ENCODE data around the gene ARPC1A.
"Not testable (repeated sequence)": the region's sequence is repeated elsewhere in the genome, so short reads cannot be mapped to it uniquely, and the experiment has no call there.

Gene ARPC1A

DNA sequence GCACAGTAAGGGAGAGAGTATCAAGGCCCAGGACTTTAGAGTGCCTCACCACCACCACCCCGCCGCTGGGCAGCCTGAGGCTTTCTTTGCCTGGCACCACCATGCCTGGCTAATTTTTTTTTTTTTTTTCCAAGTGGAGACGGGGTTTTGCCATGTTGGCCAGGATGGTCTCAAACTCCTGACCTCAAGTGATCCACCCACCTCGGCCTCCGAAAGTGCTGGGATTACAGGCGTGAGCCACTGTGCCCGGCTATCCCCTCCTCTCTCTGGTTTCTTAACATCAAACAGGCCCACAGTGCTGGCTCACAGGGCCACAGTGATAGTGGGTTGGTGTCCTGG is 54.0 kb downstream of the ARPC1A start:
- H3K27me3 ChIP-seq (replicated peaks; ENCODE audit: control insufficient read depth, insufficient read depth, low read length, poor library complexity, severe bottlenecking); DNase-seq; H3K9me3 ChIP-seq (ENCODE audit: control insufficient read depth, low read length): not testable (repeated sequence)
- Histone ChIP-seq H3K4me1 (ENCODE audit: control insufficient read depth, insufficient read depth, low read length, poor library complexity, severe bottlenecking) (peaks cover 51% of the 10 kb centered on the region), H3K27ac (ENCODE audit: insufficient read depth, low read length, poor library complexity, severe bottlenecking) (peak overlapping the region; percentile 98), H3K36me3 (ENCODE audit: control insufficient read depth, insufficient read depth, low read length) (peaks cover 22% of the 10 kb centered on the region), H3K4me3 (ENCODE audit: insufficient read depth, low read depth, low read length, poor library complexity, severe bottlenecking) (peak overlapping the region; percentile 35)

DNA sequence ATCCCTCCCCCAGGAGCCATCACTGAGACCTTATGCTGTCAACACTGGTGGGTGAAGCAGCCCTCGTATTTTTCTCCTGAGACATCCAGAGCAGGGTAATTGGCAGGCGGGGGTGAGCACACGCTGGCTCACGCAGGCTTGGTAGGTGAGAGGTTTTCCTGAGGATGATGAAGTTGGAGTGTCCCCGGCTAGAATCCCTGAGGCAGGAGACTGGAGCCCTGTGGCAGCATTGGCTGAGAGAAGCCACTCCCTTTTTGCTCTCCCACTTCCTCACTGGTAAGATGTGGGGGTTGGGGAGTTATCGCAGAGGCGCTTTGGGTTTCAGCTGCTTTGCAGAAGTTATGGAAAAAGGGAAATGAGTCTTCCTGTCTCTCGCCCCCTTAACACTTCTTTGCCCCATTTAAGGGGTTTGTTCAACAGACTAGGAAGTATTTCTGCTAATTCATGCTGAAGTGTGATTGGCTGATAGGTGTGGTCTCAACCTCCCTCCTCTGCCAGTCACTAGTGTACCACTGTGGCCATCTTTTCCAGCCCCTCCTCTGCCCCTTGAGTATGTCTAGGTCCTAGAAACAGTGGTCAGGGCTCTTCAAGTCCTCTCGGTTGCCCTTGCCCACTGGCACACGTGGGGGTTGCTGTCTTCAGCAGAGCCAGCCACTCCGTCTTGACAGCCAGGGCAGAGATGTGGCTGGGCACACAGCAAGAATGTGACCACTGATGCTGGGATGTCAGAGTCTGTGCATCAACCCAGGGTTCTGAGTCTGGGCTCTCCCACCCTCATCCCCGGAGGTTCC is 54.5 kb downstream of the ARPC1A start:
- H3K36me3 ChIP-seq (ENCODE audit: control insufficient read depth, insufficient read depth, low read length), result peaks cover 22% of the 10 kb centered on the region
- H3K9me3 ChIP-seq (ENCODE audit: control insufficient read depth, low read length), result no peaks in the 10 kb centered on the region
- H3K4me3 ChIP-seq (ENCODE audit: insufficient read depth, low read depth, low read length, poor library complexity, severe bottlenecking), result peak overlapping the region; percentile 35
- no peaks in the 10 kb centered on the region for H3K27me3 ChIP-seq (replicated peaks; ENCODE audit: control insufficient read depth, insufficient read depth, low read length, poor library complexity, severe bottlenecking)
- peaks cover 52% of the 10 kb centered on the region for H3K4me1 ChIP-seq (ENCODE audit: control insufficient read depth, insufficient read depth, low read length, poor library complexity, severe bottlenecking)
- DNase-seq, result peak in 2 of 3 donors; percentile 23 to 24
- H3K27ac ChIP-seq (ENCODE audit: insufficient read depth, low read length, poor library complexity, severe bottlenecking), result peak overlapping the region; percentile 98

DNA sequence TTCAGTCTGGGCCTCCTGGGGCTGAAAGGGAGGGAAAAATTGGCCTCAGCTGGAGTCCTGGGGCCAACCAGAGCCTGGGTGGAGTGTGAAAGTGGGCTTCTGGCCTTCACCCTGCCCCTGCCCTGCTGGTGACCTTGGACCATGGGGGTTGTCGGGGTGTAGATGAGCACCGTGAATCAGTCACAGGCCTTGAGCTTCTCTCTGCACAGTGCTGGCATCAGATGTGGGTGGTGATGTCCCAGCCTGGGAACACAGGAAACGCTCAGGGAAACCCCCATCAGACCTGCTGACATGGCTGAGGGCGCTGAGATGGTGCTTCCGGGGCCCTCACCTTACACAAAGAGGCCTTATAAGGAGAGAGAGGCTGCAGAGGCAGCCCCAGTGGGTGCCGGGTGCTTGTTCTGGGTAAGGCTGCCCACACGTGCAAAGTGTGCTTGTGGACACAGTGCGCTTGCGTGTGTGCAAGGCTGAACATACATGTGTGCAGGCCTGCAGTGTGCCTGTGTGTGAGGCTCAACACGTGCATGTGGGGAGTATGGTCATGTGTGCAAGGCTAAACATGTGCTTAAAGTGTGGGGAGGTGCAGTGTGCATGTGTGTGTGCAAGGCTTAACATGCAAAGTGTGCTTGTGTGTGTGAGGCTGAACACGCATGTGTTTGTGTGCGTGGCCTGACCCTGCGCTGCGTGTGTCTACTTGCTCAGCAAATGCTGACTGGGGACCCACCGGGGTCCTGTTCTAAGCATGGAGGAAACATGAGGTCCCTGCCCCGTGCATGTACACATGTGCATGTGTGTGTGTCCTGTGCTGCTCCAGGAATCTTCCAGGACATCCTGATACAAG is 55.3 kb downstream of the ARPC1A start:
- Histone ChIP-seq H3K9me3 (ENCODE audit: control insufficient read depth, low read length) (no peaks in the 10 kb centered on the region), H3K4me1 (ENCODE audit: control insufficient read depth, insufficient read depth, low read length, poor library complexity, severe bottlenecking) (peaks cover 52% of the 10 kb centered on the region), H3K4me3 (ENCODE audit: insufficient read depth, low read depth, low read length, poor library complexity, severe bottlenecking) (peak overlapping the region; percentile 35), H3K27me3 (replicated peaks; ENCODE audit: control insufficient read depth, insufficient read depth, low read length, poor library complexity, severe bottlenecking) (no peaks in the 10 kb centered on the region), H3K36me3 (ENCODE audit: control insufficient read depth, insufficient read depth, low read length) (peaks cover 27% of the 10 kb centered on the region), H3K27ac (ENCODE audit: insufficient read depth, low read length, poor library complexity, severe bottlenecking) (peak overlapping the region; percentile 98)
- DNase-seq, result peak; percentile 90 to 92 (median 92)

DNA sequence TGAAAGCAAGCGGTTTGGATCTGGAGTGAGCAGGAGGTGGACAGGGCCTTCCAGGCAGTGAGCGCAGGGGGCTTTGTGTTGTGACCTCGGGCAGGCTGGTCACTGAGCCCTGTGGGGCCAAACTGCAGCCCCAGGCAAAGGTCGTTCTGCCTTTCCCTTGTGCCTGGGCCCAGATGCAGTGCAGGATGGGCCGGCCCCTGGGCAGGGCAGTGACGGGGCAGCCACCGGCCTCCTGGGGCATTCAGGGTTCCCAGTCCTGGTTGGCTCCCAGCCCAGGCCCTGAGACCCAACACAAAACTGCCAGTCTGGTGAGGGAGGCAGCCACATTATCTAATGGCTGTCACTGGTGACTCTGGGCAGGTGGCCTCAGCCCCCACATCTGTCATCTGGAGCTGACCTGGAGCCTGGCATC is 56.0 kb downstream of the ARPC1A start:
- no peaks in the 10 kb centered on the region for H3K27me3 ChIP-seq (replicated peaks; ENCODE audit: control insufficient read depth, insufficient read depth, low read length, poor library complexity, severe bottlenecking)
- peaks cover 33% of the 10 kb centered on the region for H3K36me3 ChIP-seq (ENCODE audit: control insufficient read depth, insufficient read depth, low read length)
- DNase-seq, result no peak
- peak overlapping the region; percentile 60 for H3K27ac ChIP-seq (ENCODE audit: insufficient read depth, low read length, poor library complexity, severe bottlenecking)
- no peak overlapping the region for H3K4me3 ChIP-seq (ENCODE audit: insufficient read depth, low read depth, low read length, poor library complexity, severe bottlenecking)
- H3K4me1 ChIP-seq (ENCODE audit: control insufficient read depth, insufficient read depth, low read length, poor library complexity, severe bottlenecking), result peaks cover 52% of the 10 kb centered on the region
- no peaks in the 10 kb centered on the region for H3K9me3 ChIP-seq (ENCODE audit: control insufficient read depth, low read length)

DNA sequence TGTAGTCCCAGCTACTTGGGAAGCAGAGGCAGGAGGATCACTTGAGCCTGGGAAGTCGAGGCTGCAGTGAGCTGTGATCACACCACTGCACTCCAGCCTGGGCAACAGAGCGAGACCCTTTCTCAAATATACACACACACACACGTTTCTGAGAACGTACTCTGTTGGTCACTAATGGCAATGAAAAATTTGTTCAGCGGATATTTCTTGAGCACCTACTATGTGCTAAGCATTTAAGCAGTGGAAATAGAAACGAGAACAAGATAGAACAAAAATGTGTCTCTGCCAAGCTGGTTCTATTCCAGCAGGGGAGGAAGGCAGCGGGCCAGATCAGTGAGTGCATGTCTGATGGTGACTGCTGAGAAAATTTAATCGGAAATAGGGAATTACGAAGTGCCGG is 57.5 kb downstream of the ARPC1A start:
- no peaks in the 10 kb centered on the region for H3K27me3 ChIP-seq (replicated peaks; ENCODE audit: control insufficient read depth, insufficient read depth, low read length, poor library complexity, severe bottlenecking)
- peaks cover 38% of the 10 kb centered on the region for H3K36me3 ChIP-seq (ENCODE audit: control insufficient read depth, insufficient read depth, low read length)
- H3K9me3 ChIP-seq (ENCODE audit: control insufficient read depth, low read length), result no peaks in the 10 kb centered on the region
- DNase-seq, result no peak
- H3K4me1 ChIP-seq (ENCODE audit: control insufficient read depth, insufficient read depth, low read length, poor library complexity, severe bottlenecking), result peaks cover 50% of the 10 kb centered on the region
- H3K27ac ChIP-seq (ENCODE audit: insufficient read depth, low read length, poor library complexity, severe bottlenecking), result peak overlapping the region; percentile 43
- H3K4me3 ChIP-seq (ENCODE audit: insufficient read depth, low read depth, low read length, poor library complexity, severe bottlenecking), result no peak overlapping the region

DNA sequence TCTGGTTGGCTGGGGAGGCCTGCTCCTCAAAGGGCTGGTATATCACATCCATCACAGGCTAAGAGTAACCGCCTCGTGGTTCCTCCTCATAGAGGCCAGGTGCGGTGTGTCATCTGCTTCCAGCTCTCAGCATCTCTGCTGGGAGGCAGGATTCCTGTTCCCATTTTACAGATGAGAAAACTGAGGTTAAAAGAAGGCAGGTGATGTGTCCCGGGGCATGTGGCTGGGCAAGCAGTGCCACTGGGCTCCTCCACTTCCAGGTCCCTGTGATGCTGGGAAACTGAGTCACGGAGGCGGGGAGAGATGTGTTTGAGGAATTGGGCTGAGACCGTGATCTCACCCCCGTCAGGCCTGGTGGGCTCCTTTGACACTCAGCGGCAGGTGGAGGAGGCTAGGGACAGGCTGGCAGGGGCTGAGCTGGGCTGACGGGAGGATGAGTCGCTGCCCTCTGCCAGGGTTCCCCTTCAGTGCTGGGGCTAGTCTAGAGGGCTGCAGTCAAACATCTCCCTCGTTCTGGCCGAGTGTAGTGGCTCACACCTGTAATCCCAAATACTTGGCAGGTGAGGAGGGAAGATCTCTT is 58.2 kb downstream of the ARPC1A start:
- peaks cover 40% of the 10 kb centered on the region for H3K36me3 ChIP-seq (ENCODE audit: control insufficient read depth, insufficient read depth, low read length)
- H3K4me1 ChIP-seq (ENCODE audit: control insufficient read depth, insufficient read depth, low read length, poor library complexity, severe bottlenecking), result peaks cover 49% of the 10 kb centered on the region
- peak overlapping the region; percentile 43 for H3K27ac ChIP-seq (ENCODE audit: insufficient read depth, low read length, poor library complexity, severe bottlenecking)

DNA sequence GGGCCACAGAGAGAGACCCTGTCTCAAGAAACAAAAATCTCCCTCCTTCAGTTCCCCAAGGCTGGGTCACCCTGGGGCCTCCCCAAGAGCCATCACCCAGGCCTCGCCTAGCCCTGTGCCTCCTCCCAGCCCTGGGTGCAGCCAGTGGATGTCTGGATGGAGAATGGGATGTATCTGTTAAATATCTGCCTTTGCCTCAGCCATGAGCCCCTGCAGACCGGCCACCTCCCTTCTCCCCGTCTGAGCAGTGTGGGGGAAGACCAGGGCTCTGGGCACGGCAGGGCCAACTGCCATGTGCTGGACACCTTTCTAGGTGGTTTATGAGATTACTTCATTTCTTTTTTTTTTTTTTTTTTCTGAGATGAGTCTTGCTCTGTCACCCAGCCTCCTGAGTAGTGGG is 58.8 kb downstream of the ARPC1A start:
- Histone ChIP-seq H3K27ac (ENCODE audit: insufficient read depth, low read length, poor library complexity, severe bottlenecking) (peak overlapping the region; percentile 43), H3K27me3 (replicated peaks; ENCODE audit: control insufficient read depth, insufficient read depth, low read length, poor library complexity, severe bottlenecking) (no peaks in the 10 kb centered on the region), H3K36me3 (ENCODE audit: control insufficient read depth, insufficient read depth, low read length) (peaks cover 45% of the 10 kb centered on the region), H3K9me3 (ENCODE audit: control insufficient read depth, low read length) (no peaks in the 10 kb centered on the region), H3K4me1 (ENCODE audit: control insufficient read depth, insufficient read depth, low read length, poor library complexity, severe bottlenecking) (peaks cover 42% of the 10 kb centered on the region), H3K4me3 (ENCODE audit: insufficient read depth, low read depth, low read length, poor library complexity, severe bottlenecking) (no peak overlapping the region)
- DNase-seq, result no peak

More for the DNA sequence above, 58.2 kb downstream of the ARPC1A start:
- no peak for DNase-seq
- no peaks in the 10 kb centered on the region for H3K9me3 ChIP-seq (ENCODE audit: control insufficient read depth, low read length)
- H3K4me3 ChIP-seq (ENCODE audit: insufficient read depth, low read depth, low read length, poor library complexity, severe bottlenecking), result no peak overlapping the region
- H3K27me3 ChIP-seq (replicated peaks; ENCODE audit: control insufficient read depth, insufficient read depth, low read length, poor library complexity, severe bottlenecking), result no peaks in the 10 kb centered on the region

DNA sequence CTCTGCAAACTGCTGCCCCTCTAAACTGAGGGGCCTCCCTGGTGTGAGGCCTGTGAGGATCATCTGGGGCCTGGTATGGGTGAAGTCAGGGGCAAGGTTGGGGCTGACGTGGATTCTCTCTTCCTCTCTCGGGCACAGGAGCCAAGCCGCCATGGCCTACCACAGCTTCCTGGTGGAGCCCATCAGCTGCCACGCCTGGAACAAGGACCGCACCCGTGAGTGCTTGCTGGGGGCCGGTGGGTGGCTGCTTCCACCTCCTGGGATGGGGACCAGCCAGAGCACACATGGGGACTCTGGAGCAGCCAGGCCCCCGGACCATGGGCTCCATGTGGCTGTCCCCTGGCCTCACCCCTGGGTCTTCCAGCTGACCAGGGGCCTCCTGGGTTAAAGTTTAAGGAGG is 59.9 kb downstream of the ARPC1A start:
- Histone ChIP-seq H3K4me3 (ENCODE audit: insufficient read depth, low read depth, low read length, poor library complexity, severe bottlenecking) (no peak overlapping the region), H3K36me3 (ENCODE audit: control insufficient read depth, insufficient read depth, low read length) (peaks cover 56% of the 10 kb centered on the region), H3K27ac (ENCODE audit: insufficient read depth, low read length, poor library complexity, severe bottlenecking) (peak overlapping the region; percentile 57), H3K9me3 (ENCODE audit: control insufficient read depth, low read length) (no peaks in the 10 kb centered on the region), H3K27me3 (replicated peaks; ENCODE audit: control insufficient read depth, insufficient read depth, low read length, poor library complexity, severe bottlenecking) (no peaks in the 10 kb centered on the region), H3K4me1 (ENCODE audit: control insufficient read depth, insufficient read depth, low read length, poor library complexity, severe bottlenecking) (peaks cover 32% of the 10 kb centered on the region)
- no peak for DNase-seq

DNA sequence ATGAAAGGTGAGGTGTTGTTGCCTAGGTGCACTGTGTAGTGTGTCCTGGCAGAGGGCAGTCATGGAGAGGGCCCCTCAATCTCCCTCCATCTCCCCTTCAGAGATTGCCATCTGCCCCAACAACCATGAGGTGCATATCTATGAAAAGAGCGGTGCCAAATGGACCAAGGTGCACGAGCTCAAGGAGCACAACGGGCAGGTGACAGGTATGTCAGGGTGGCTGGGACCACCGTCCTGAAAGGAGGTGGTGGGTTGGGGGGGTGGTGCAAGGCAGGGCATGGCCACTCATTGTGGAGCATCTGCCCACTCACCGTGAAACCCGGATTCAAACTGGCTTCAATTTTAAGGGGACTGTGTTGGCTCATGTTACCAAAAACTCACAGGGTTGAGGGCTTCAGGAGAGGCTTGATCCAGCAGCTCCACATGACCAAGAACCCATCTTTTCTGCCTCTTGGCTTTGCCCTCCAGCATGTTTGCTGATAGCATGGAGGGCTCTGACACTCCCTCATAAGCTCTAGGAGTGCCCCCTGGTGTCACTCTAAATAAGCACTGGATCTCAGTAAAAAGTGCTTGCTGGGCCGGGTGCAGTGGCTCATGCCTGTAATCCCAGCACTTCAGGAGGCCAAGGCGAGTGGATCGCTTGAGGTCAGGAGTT is 61.0 kb downstream of the ARPC1A start:
- no peaks in the 10 kb centered on the region for H3K9me3 ChIP-seq (ENCODE audit: control insufficient read depth, low read length)
- H3K27me3 ChIP-seq (replicated peaks; ENCODE audit: control insufficient read depth, insufficient read depth, low read length, poor library complexity, severe bottlenecking), result no peaks in the 10 kb centered on the region
- H3K4me1 ChIP-seq (ENCODE audit: control insufficient read depth, insufficient read depth, low read length, poor library complexity, severe bottlenecking), result peaks cover 21% of the 10 kb centered on the region
- H3K36me3 ChIP-seq (ENCODE audit: control insufficient read depth, insufficient read depth, low read length), result peaks cover 67% of the 10 kb centered on the region
- DNase-seq, result no peak
- no peak overlapping the region for H3K4me3 ChIP-seq (ENCODE audit: insufficient read depth, low read depth, low read length, poor library complexity, severe bottlenecking)
- H3K27ac ChIP-seq (ENCODE audit: insufficient read depth, low read length, poor library complexity, severe bottlenecking), result peak overlapping the region; percentile 32
